Measurements from ENCODE around the gene FKBP1A. TPM values are rescaled to one million over a fixed set of nuclear protein-coding genes. Genes with fewer than 3 reads are reported as not detected.

FKBP1A gene
- total and polyA plus RNA-seq, 9 donors = 72.7 to 298 (median 262) TPM

GRCh38 chr20:1321654-1321939, 71.3 kb downstream of the FKBP1A start:
- peaks cover 19% of the 10 kb centered on the region for H3K4me1 ChIP-seq (ENCODE audit: control insufficient read depth, insufficient read depth, low read length)

GRCh38 chr20:1320902-1321653, 71.8 kb downstream of the FKBP1A start:
- DNase-seq = no peak
- peaks cover 14% of the 10 kb centered on the region for H3K4me1 ChIP-seq (ENCODE audit: control insufficient read depth, insufficient read depth, low read length)
- no peaks in the 10 kb centered on the region for H3K36me3 ChIP-seq (ENCODE audit: control insufficient read depth, insufficient read depth, low read length)
- no peak overlapping the region for H3K4me3 ChIP-seq (ENCODE audit: low read length)
- no peaks in the 10 kb centered on the region for H3K9me3 ChIP-seq (replicated peaks; ENCODE audit: control insufficient read depth, low read depth, low read length)
- WGBS (ENCODE audit: insufficient coverage) = 62% methylated on average over 12 of the region's 17 CpGs
- H3K27me3 ChIP-seq (ENCODE audit: control insufficient read depth, insufficient read depth, low read length) = no peaks in the 10 kb centered on the region
- no peak overlapping the region for H3K27ac ChIP-seq (ENCODE audit: low read length)

More at GRCh38 chr20:1321654-1321939, 71.3 kb downstream of the FKBP1A start:
- no peak overlapping the region for H3K4me3 ChIP-seq (ENCODE audit: low read length)
- H3K27ac ChIP-seq (ENCODE audit: low read length) = peak overlapping the region; percentile 88
- H3K9me3 ChIP-seq (replicated peaks; ENCODE audit: control insufficient read depth, low read depth, low read length) = no peaks in the 10 kb centered on the region
- H3K36me3 ChIP-seq (ENCODE audit: control insufficient read depth, insufficient read depth, low read length) = no peaks in the 10 kb centered on the region
- WGBS (ENCODE audit: insufficient coverage) = 57% methylated on average over 1 of the region's 4 CpGs
- no peak for DNase-seq
- no peaks in the 10 kb centered on the region for H3K27me3 ChIP-seq (ENCODE audit: control insufficient read depth, insufficient read depth, low read length)

GRCh38 chr20:1320016-1320415, 72.8 kb downstream of the FKBP1A start:
- no peak overlapping the region for H3K4me3 ChIP-seq (ENCODE audit: low read length)
- no peaks in the 10 kb centered on the region for H3K27me3 ChIP-seq (ENCODE audit: control insufficient read depth, insufficient read depth, low read length)
- no peaks in the 10 kb centered on the region for H3K9me3 ChIP-seq (replicated peaks; ENCODE audit: control insufficient read depth, low read depth, low read length)
- H3K36me3 ChIP-seq (ENCODE audit: control insufficient read depth, insufficient read depth, low read length) = no peaks in the 10 kb centered on the region
- peaks cover 10% of the 10 kb centered on the region for H3K4me1 ChIP-seq (ENCODE audit: control insufficient read depth, insufficient read depth, low read length)
- no peak for DNase-seq
- WGBS (ENCODE audit: insufficient coverage) = 80% methylated on average over 6 of the region's 6 CpGs
- no peak overlapping the region for H3K27ac ChIP-seq (ENCODE audit: low read length)

GRCh38 chr20:1319462-1319861, 73.4 kb downstream of the FKBP1A start:
- DNase-seq = no peak
- no CpG with 5 or more reads among the region's 4 CpGs for WGBS (ENCODE audit: insufficient coverage)
- Histone ChIP-seq H3K4me1 (ENCODE audit: control insufficient read depth, insufficient read depth, low read length) (peaks cover 4% of the 10 kb centered on the region), H3K27ac (ENCODE audit: low read length) (no peak overlapping the region), H3K36me3 (ENCODE audit: control insufficient read depth, insufficient read depth, low read length) (no peaks in the 10 kb centered on the region), H3K27me3 (ENCODE audit: control insufficient read depth, insufficient read depth, low read length) (no peaks in the 10 kb centered on the region), H3K4me3 (ENCODE audit: low read length) (no peak overlapping the region), H3K9me3 (replicated peaks; ENCODE audit: control insufficient read depth, low read depth, low read length) (no peaks in the 10 kb centered on the region)

GRCh38 chr20:1319051-1319450, 73.8 kb downstream of the FKBP1A start:
- Histone ChIP-seq H3K4me3 (ENCODE audit: low read length) (no peak overlapping the region), H3K4me1 (ENCODE audit: control insufficient read depth, insufficient read depth, low read length) (peaks cover 4% of the 10 kb centered on the region), H3K9me3 (replicated peaks; ENCODE audit: control insufficient read depth, low read depth, low read length) (no peaks in the 10 kb centered on the region), H3K27ac (ENCODE audit: low read length) (no peak overlapping the region), H3K27me3 (ENCODE audit: control insufficient read depth, insufficient read depth, low read length) (no peaks in the 10 kb centered on the region), H3K36me3 (ENCODE audit: control insufficient read depth, insufficient read depth, low read length) (no peaks in the 10 kb centered on the region)
- 60% methylated on average over 1 of the region's 4 CpGs for WGBS (ENCODE audit: insufficient coverage)
- DNase-seq = no peak

Other genes starting within 250 kb of the FKBP1A start
- 3.1 TPM for gene TMEM74B, start 208.1 kb downstream of the FKBP1A start, total RNA-seq
- 1 to 10 TPM; 2.2 to 6.6 (median 3.6) TPM for gene TMEM74B, start 208.1 kb downstream of the FKBP1A start, polyA plus RNA-seq (ENCODE audit: insufficient read depth in 1 of 8, insufficient read length in 8 of 8, low replicate concordance in 1 of 8)
- 0.35 TPM for gene C20orf202, start 189.6 kb downstream of the FKBP1A start, total RNA-seq
- gene C20orf202, start 189.6 kb downstream of the FKBP1A start, polyA plus RNA-seq (ENCODE audit: insufficient read depth in 1 of 8, insufficient read length in 8 of 8, low replicate concordance in 1 of 8) = under 1 TPM; 0.20 to 0.73 (median 0.43) TPM
- not detected for gene RAD21L1, start 167.0 kb downstream of the FKBP1A start, total RNA-seq
- gene RAD21L1, start 167.0 kb downstream of the FKBP1A start, polyA plus RNA-seq (ENCODE audit: insufficient read depth in 1 of 8, insufficient read length in 8 of 8, low replicate concordance in 1 of 8) = not detected
- gene SNPH, start 126.8 kb downstream of the FKBP1A start, total RNA-seq = 3.9 TPM
- 1 to 10 TPM; 4.0 to 8.0 (median 5.5) TPM for gene SNPH, start 126.8 kb downstream of the FKBP1A start, polyA plus RNA-seq (ENCODE audit: insufficient read depth in 1 of 8, insufficient read length in 8 of 8, low replicate concordance in 1 of 8)
- gene SDCBP2, start 63.9 kb downstream of the FKBP1A start, total RNA-seq = 2.3 TPM
- gene SDCBP2, start 63.9 kb downstream of the FKBP1A start, polyA plus RNA-seq (ENCODE audit: insufficient read depth in 1 of 8, insufficient read length in 8 of 8, low replicate concordance in 1 of 8) = 1 to 10 TPM; 1.5 to 6.2 (median 1.8) TPM
- gene NSFL1C, start 73.8 kb upstream of the FKBP1A start, total RNA-seq = 28.9 TPM
- 10 to 100 TPM; 65.9 to 82.2 (median 71.4) TPM for gene NSFL1C, start 73.8 kb upstream of the FKBP1A start, polyA plus RNA-seq (ENCODE audit: insufficient read depth in 1 of 8, insufficient read length in 8 of 8, low replicate concordance in 1 of 8)
- 0.84 TPM for gene SIRPB2, start 98.4 kb upstream of the FKBP1A start, total RNA-seq
- 1 to 10 TPM in 6 of 8 donors, under 1 TPM in 2; 0.94 to 2.4 (median 1.4) TPM for gene SIRPB2, start 98.4 kb upstream of the FKBP1A start, polyA plus RNA-seq (ENCODE audit: insufficient read depth in 1 of 8, insufficient read length in 8 of 8, low replicate concordance in 1 of 8)
- gene SIRPD, start 164.7 kb upstream of the FKBP1A start, total RNA-seq = not detected
- not detected for gene SIRPD, start 164.7 kb upstream of the FKBP1A start, polyA plus RNA-seq (ENCODE audit: insufficient read depth in 1 of 8, insufficient read length in 8 of 8, low replicate concordance in 1 of 8)
- gene SIRPB1, start 227.0 kb upstream of the FKBP1A start, total RNA-seq = 0.13 TPM
- gene SIRPB1, start 227.0 kb upstream of the FKBP1A start, polyA plus RNA-seq (ENCODE audit: insufficient read depth in 1 of 8, insufficient read length in 8 of 8, low replicate concordance in 1 of 8) = 1 to 10 TPM in 5 of 8 donors, under 1 TPM in 3; 0.63 to 4.3 (median 1.9) TPM